ENCODE results near the gene TRANK1.

GRCh38 chr3:36959821-36960220 lies 15.0 kb upstream of the TRANK1 start:
- TF ChIP-seq SUZ12 (IDR thresholded peaks at IDR 0.05; ENCODE audit: extremely low read depth, insufficient read depth, insufficient read length) (no peak), ZNF274 (IDR thresholded peaks at IDR 0.05; ENCODE audit: low read depth, low read length) (no peak), YY1 (IDR thresholded peaks at IDR 0.05; ENCODE audit: insufficient read depth, insufficient read length) (no peak)

Measured in NT2/D1 (cell line).